GM19328 (cell line): ENCODE results near the gene ZNF804B.

Experiments
- ATAC-seq: cut with Tn5 transposase; IDR thresholded peaks from one replicate; pipeline ENCODE4 v1.9.1; 2021; ENCODE audit warnings: mild to moderate bottlenecking, moderate library complexity; ENCODE audit not compliant: unreplicated experiment

ZNF804B gene

GRCh38 chr7:88759230-88760135, at the start of gene ZNF804B:
Gene ZNF804B (plus strand): TSS chr7:88759700. CDS start chr7:88759977, 277 bp downstream.
- ATAC-seq: no peak

- ATAC-seq: no peak
Measured at GRCh38 chr7:88735920-88736319, 23.6 kb upstream of the ZNF804B start.

GRCh38 chr7:88737632-88738031, 21.9 kb upstream of the ZNF804B start:
- no peak for ATAC-seq

GRCh38 chr7:88746126-88746525, 13.4 kb upstream of the ZNF804B start:
- no peak for ATAC-seq

GRCh38 chr7:88756802-88757201, 2.7 kb upstream of the ZNF804B start:
- no peak for ATAC-seq

GRCh38 chr7:88757371-88757770, 2.1 kb upstream of the ZNF804B start:
- no peak for ATAC-seq

GRCh38 chr7:88758381-88759229, 895 bp upstream of the ZNF804B start:
- ATAC-seq: no peak

- ATAC-seq: no peak
Measured at GRCh38 chr7:88760136-88760515, 626 bp downstream of the ZNF804B start.

GRCh38 chr7:88761779-88762178, 2.3 kb downstream of the ZNF804B start:
- no peak for ATAC-seq

GRCh38 chr7:88771417-88771816, 11.9 kb downstream of the ZNF804B start:
- ATAC-seq: no peak

GRCh38 chr7:88772776-88773175, 13.3 kb downstream of the ZNF804B start:
- no peak for ATAC-seq

GRCh38 chr7:88775838-88776237, 16.3 kb downstream of the ZNF804B start:
- ATAC-seq: no peak

- no peak for ATAC-seq
Measured at GRCh38 chr7:88787777-88788176, 28.3 kb downstream of the ZNF804B start.

GRCh38 chr7:88789480-88790064, 30.1 kb downstream of the ZNF804B start:
- no peak for ATAC-seq

- no peak for ATAC-seq
Measured at GRCh38 chr7:88791891-88792290, 32.4 kb downstream of the ZNF804B start.

- ATAC-seq: no peak
Measured at GRCh38 chr7:88792361-88792760, 32.9 kb downstream of the ZNF804B start.

- no peak for ATAC-seq
Measured at GRCh38 chr7:88795553-88795952, 36.1 kb downstream of the ZNF804B start, which contains the start of gene TEX47. Gene TEX47 (minus strand): TSS chr7:88795737. CDS start chr7:88794942, 795 bp downstream.

GRCh38 chr7:88801046-88801445, 41.5 kb downstream of the ZNF804B start:
- ATAC-seq: no peak

GRCh38 chr7:88806280-88807037, 47.0 kb downstream of the ZNF804B start:
- ATAC-seq: no peak

- ATAC-seq: no peak
Measured at GRCh38 chr7:88818552-88818951, 59.1 kb downstream of the ZNF804B start.

GRCh38 chr7:88826222-88826621, 66.7 kb downstream of the ZNF804B start:
- no peak for ATAC-seq
